Measurements from ENCODE around the gene CAVIN2.

The CAVIN2 gene

DNA sequence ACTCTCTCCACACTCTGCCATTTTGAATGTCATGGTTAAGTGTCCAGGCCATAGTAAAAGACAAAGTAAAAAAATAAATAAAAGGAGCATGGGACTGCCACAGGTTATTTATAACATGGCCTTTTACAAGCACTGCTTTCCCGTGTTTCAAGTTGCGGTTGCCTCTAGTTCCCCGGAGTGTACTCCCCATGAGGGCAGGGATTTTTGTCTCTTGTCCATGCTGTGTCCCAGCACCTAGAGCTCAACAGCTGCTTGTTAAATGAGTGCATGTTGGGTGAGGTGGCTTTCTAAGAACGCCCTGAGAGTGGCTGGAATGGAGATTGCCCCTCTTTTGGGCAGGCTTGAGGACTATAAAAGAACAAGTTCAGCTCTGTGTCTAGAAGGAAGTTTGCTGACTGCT lies 8.4 kb downstream of the CAVIN2 start:
- DNase-seq, result no peak

DNA sequence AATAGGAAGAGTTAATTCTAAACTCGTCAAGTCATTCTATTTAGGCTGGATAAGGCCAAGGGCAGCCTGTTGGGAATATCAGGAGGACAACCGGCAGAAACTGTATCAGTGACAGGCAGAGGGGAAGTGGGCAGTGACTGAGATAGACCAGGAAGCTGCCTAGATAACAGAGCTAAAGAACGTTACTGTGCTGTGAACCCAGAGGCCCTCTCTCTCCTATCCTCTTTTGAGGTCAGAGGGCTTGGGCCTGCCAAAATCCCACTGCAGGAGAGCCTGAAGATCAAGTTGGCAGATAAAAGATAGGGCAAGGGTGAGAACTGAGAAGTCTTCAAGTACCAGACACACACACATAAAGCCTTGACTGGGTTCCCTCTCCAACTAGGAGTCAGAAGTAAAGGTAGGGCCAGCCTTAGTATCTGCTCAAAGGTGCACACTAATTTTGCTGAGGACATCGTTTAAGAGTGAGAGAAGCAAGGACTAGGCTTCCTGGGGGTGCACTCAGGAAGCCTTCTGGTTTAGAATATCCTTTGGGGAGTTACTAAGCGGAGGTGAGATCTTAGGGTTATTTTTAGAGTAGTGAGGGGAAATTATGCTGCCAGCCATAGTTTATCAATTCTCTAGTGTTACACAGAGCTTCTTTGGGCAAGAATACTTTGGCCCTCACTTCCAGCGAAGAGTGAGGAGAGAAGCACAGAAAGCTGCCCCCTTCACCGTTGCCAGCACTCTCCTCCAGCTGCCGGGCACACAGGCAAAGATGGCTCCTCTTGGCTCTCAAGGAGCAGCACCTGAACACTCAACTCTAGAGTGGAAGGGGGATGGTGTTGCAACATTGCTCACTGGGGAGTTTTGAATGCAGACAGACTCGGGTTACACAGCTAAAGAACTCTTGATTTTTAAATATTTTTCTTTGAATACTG lies 9.8 kb downstream of the CAVIN2 start:
- DNase-seq, result no peak

DNA sequence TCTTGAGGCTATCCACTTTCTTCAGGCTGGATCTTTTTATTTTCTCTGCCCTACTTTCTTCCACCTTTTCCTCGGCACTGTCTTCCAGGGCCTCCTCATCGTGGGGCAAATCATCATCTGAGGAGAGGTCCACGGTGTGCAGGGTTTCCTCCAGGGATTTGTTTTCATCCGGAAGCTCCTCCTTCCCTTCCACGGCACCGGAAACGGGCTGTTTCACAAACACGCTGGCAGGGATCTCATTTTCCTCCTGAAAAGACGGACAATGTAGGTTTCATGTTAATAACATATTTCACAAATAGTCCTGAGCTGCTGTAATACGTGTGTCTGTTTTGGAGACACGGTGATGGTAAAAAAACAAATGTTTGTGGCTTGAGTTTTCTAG lies 10.4 kb downstream of the CAVIN2 start:
- no peak for DNase-seq

GRCh38 chr2:191835539-191836350 lies 11.1 kb downstream of the CAVIN2 start:
- DNase-seq, result no peak

DNA sequence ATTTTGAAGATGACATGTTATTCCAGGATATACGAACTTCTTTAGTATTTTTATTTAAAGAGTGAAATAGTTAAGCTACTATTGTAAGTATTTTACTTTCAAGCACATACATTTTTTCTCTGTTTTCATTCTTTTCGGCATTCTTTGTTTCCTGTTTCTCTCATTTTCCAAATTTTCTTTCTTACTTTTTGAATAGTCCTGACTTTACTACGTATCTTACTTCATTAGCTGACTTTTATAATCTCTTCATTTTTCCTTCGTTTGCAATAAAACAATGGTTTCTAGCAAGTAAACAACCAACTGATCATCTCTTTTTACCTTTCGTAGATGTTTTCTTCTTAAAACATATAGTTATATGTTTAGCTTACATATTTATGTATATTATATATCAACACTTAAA lies 11.8 kb downstream of the CAVIN2 start:
- no peak for DNase-seq

DNA sequence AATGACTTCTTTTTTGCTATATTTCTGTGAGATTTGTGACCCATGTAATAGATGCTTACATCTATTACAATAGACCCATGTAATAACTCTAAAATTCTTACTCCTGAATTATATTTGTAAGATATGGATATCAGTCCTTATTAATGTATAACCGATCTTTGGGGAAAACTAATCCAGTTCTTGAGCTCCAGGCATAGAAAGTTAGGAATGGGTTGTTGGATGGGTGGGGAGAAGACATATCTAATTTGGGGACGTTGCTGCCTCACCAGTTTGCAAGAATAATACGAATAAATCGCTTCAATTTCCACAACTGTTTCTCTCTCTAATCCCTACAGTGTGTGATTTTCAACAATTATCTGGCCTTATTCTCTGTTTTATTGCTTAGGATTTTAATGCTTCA lies 13.5 kb downstream of the CAVIN2 start:
- no peak for DNase-seq

GRCh38 chr2:191832668-191833067 lies 14.2 kb downstream of the CAVIN2 start:
- no peak for DNase-seq

DNA sequence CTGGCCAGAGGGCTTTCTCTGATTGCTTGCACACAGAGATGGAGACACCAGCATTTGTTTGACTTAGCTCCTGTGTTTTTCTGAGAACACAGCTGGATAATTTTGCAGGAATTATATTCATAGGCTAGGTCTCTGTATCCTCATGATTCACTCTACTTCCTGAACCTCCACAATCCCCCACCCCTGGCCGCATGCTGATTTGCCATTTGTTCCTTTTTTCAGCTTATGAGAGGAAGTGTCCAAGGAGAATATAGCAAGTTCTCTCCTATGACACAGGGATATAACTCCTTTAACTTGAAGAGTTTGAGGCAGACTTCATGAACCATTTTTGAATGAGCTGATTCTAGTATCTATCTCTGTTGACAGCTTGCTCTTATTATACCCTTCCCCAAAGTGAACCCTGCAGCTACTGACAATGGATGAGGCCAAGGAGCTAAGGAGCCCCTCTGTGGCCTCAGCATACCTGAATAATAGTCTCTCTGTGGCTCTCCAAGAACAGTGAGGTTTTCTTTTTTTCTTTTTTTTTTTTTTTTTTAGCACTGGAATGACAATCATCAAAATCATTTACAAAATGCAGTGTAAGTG lies 15.4 kb downstream of the CAVIN2 start:
- DNase-seq, result no peak

GRCh38 chr2:191824398-191824797 lies 22.5 kb downstream of the CAVIN2 start:
- DNase-seq, result no peak

DNA sequence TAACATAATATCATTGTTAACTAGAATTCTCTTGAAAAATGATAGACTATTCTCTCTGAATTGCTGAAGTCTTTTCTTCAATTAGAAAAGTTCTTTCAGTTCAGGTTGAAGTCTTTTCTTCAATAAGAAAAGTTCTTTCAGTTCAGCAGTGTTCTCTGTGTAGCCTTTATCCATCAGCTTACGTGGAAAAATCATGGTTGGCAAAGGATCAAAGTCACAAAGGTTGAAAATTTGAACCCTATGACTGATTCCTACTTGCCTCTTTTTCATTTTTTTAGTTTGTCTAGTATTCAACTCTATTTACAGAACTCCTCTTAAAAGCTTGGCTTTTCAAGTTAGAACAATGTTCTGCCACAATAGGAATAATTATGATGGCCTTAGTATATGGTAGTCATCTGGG lies 25.8 kb downstream of the CAVIN2 start:
- no peak for DNase-seq

DNA sequence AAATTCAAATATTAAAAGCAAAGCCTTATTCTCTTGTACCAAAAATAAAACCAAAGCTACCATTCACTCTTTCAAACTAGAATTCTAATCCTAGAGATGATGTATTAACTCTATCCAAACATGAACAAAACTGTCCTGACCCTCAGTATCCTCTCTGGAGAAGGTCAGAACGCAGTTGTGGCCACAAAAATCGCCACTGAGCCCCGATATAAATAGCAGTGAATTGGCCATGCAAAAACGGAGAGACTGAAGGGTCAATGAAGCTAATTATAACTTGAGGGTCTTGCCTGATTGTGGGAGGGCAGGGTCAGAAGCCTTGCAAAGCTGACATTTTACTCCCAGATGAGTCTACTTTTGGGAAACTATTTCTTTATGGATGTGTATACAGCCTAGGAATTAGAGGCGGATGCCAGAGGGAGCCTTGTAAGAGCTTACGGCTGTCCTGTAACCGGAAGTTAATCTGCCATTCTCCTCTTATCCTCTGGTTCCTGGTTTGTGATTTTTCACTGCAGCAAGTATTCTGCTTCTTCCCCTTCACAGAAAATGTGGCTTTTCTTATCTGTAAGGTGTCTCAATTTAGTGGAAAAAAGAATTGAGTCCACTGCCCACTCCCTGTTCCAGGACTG lies 28.1 kb downstream of the CAVIN2 start:
- DNase-seq, result no peak

- no peak for DNase-seq
Measured at GRCh38 chr2:191818133-191818532, 28.8 kb downstream of the CAVIN2 start.

DNA sequence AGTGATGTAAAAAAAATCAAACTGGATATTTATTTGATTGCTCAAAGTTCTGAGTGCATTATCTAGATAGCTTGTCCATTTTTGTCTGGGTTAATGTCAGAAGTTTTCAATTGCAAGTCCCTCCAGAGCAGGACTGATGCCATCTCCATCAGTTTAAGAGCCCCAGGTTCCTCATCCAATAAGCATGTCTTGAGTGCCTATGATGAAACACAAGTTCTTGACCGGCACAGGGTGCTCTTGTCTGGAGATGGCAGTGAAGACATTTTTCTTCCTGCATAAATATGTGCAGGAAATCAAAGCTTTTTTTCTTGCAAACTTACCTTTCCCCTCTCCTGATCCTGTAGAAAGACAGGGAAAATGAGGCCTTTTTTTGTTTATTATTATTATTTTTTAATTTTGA lies 31.9 kb downstream of the CAVIN2 start:
- DNase-seq, result no peak

DNA sequence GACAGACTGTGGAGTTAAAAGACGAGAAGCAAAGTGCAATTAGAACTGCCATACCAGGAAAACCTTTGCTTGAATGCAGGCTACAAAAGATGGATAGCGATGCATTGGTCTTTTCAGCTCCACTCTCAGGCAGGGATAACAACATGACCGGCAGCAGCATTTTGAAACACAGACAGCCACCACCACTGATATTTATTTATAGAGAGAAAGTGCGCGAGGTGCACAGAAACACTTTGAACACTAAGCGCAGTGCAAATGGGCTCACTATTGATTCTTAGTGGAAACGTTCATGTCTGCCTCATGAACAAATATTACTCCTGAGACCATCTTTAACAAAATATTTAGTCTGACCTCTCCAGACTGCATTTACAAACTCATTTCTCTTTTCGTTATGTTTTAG lies 32.9 kb downstream of the CAVIN2 start:
- no peak for DNase-seq

DNA sequence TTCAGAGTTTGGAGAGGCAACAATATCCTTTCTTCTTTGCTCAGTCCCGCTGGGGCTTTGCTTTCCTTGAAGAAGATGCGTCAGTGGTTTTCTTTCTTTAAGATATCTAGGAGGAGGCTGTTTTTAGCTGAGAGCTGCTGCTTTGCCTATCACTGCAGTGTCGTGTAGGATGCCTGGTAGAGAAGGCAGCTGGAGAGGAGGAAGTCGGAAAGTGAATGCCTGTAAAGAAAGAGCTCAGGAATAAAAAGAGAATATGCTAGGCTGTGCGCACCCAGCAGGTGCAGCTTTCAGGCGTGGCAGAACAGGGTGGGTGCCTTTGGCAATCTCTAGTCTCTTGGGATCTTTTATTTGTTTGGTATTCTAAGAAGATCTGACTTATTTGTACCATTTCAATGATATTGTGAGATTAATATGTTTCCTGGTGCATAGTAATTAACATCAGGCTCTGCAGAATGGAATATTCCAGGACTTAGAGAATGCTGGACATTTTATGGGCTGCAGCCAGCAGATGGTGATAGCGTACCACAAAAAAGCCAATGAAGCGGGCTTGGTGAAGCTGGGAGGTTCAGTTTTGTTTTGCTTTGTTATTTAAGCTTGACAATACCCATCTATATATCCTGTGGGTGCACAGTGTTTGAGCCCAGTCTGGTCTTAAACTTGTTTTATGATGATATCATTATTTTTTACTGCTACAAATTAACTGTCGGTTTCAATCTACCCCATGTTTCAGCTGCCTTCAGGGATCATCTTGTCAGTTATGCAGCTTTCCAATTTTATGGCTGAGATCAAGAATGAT lies 34.9 kb downstream of the CAVIN2 start:
- no peak for DNase-seq

DNA sequence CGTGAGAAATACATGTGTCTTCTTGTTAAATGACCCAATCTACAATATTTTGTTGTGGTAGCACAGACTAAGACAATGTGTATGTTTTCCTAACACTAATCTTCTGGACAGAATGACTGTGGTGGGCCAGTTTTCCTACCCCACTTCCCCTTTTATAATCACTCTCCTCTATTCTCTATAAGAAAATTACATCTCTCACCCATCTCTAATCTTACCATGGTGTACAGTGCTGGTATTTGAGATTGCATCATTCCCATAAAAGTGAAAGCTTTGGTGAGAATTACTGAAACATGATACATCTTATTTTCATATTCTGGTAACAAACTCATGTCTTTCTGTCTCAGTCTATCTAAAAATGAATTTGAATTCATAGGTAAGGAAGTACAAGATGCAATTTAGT lies 40.5 kb downstream of the CAVIN2 start:
- no peak for DNase-seq

DNA sequence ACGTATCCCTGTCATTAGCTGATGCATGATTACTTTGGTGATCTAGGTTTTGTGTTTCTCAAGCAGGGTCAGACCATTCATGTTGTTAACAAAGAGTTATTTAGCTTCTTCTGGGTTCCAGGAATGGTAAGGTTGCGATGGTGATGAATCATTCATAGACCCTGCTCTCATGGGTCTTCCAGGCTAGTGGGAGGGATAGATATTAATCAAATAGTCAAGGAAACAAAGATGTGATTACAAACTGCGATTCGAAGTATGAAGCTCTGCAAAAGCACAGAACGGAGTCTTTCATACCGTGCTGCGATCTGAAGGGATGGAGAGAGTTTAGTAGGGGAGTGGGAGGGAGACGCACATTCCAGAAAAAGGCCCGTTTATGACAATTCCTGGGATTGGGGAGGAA lies 42.1 kb downstream of the CAVIN2 start:
- DNase-seq, result no peak

GRCh38 chr2:191803007-191803406 lies 43.9 kb downstream of the CAVIN2 start:
- DNase-seq, result no peak

GRCh38 chr2:191802180-191802579 lies 44.7 kb downstream of the CAVIN2 start:
- DNase-seq, result no peak

- no peak for DNase-seq
Measured at GRCh38 chr2:191800874-191801273, 46.0 kb downstream of the CAVIN2 start.

- no peak for DNase-seq
Measured at GRCh38 chr2:191799526-191799925, 47.4 kb downstream of the CAVIN2 start.

Data from NCI-H1417 treated with DMSO at 0.1 percent for 48 hours (cell line).